HCT116 (cell line): Measurements from ENCODE around the gene ESCO1. TPM values are rescaled to one million over a fixed set of nuclear protein-coding genes. Genes with fewer than 3 reads are reported as not detected.

Experiments used
- ATAC-seq: fragments of 200-7000 bp; cut with Tn5 transposase; 2 replicates; pipeline ENCODE4 v1.9.1; 2020; ENCODE audit warnings: mild to moderate bottlenecking, moderate library complexity
- BruUV-seq: library from RNA; stranded (reverse); fragments of 400-500 nt; replicated peaks from 2 replicates; lab custom pipeline; 2021; lab: Mats Ljungman, UMichigan
- CTCF ChIA-PET: fragments of 300-600 bp; sonication (Branson Sonifier 250); formaldehyde crosslinking; loops from one replicate; lab custom pipeline; 2021; ENCODE audit warnings: antibody characterized with exemption; lab: Charles Lee
- POLR2A ChIA-PET: fragments of 300-600, 350-600 bp; sonication (Branson Sonifier 250); formaldehyde crosslinking; loops from one replicate; lab custom pipeline; 2021; ENCODE audit warnings: antibody characterized with exemption; lab: Charles Lee
- RAD21 ChIA-PET, 2 experiments: fragments of 300-600 bp; sonication (Branson Sonifier 250); formaldehyde crosslinking; loops; one replicate each; lab custom pipeline; 2023; ENCODE audit warnings: low total read pairs in 2 of 2; ENCODE audit not compliant: uncharacterized antibody in 2 of 2, unreplicated experiment in 2 of 2, low non-redundant PET in 1 of 2; lab: Charles Lee
- DNase-seq: peaks from one replicate; pipeline ENCODE4 v3.0.0-alpha.2; 2010; ENCODE audit warnings: low read depth, low spot score
- H2AFZ ChIP-seq: fragments of 200-600 bp; shearing (Covaris generic), sonication (generic); 2 replicates; pipeline ENCODE4 v1.6.1; 2017; ENCODE audit warnings: low read depth, mixed run types, mixed read lengths, antibody characterized with exemption, low read length; ENCODE audit not compliant: poor library complexity, severe bottlenecking
- H3K27ac ChIP-seq: 2 replicates; pipeline ENCODE4 v1.5.1; 2012; ENCODE audit warnings: low read depth, low read length
- H3K27me3 ChIP-seq: fragments of 200-600 bp; sonication (generic); 2 replicates; pipeline ENCODE4 v1.6.1; 2016; ENCODE audit warnings: mixed run types, low read length, mixed read lengths; ENCODE audit not compliant: insufficient read depth
- H3K36me3 ChIP-seq, 2 experiments: fragments of 200-500 bp in 1 of 2; fragments of 200-600 bp in 1 of 2; sonication (Bioruptor generic) in 1 of 2; sonication (generic) in 1 of 2; 2 replicates each; pipeline versions ENCODE4 v1.5.1 to v1.6.1; 2014 to 2016; ENCODE audit warnings: low read length in 2 of 2, inconsistent platforms in 1 of 2, mixed read lengths in 1 of 2, mixed run types in 1 of 2; ENCODE audit not compliant: insufficient read depth in 2 of 2, control insufficient read depth in 1 of 2
- H3K4me1 ChIP-seq, 2 experiments: fragments of 200-600 bp in 1 of 2; sonication (generic) in 1 of 2; 2 replicates each; pipeline versions ENCODE4 v1.5.1 to v1.6.1; 2012 to 2017; ENCODE audit warnings: low read length in 2 of 2, inconsistent platforms in 1 of 2, mild to moderate bottlenecking in 1 of 2, mixed read lengths in 1 of 2, mixed run types in 1 of 2, moderate library complexity in 1 of 2; ENCODE audit not compliant: insufficient read depth in 2 of 2, control insufficient read depth in 1 of 2
- H3K4me2 ChIP-seq: fragments of 200-600 bp; sonication (generic); 2 replicates; pipeline ENCODE4 v1.6.1; 2017; ENCODE audit warnings: mixed run types, low read length, mixed read lengths
- H3K4me3 ChIP-seq, 2 experiments: fragments of 200-600 bp in 1 of 2; sonication (generic) in 1 of 2; replicated peaks in 1 of 2; 2 replicates each; pipeline ENCODE4 v1.5.1; 2011 to 2016; ENCODE audit warnings: low read length in 2 of 2, control low read depth in 1 of 2, low read depth in 1 of 2, mild to moderate bottlenecking in 1 of 2, mixed read lengths in 1 of 2, mixed run types in 1 of 2
- H3K79me2 ChIP-seq: fragments of 200-600 bp; sonication (generic); 2 replicates; pipeline ENCODE4 v1.6.1; 2017; ENCODE audit warnings: mild to moderate bottlenecking, mixed run types, low read length, moderate library complexity, mixed read lengths; ENCODE audit not compliant: insufficient read depth
- H3K9ac ChIP-seq: fragments of 200-600 bp; sonication (generic); 2 replicates; pipeline ENCODE4 v1.6.1; 2016; ENCODE audit warnings: low read length, mixed read lengths
- H3K9me2 ChIP-seq: fragments of 200-600 bp; sonication (generic), shearing (Covaris generic); 2 replicates; pipeline ENCODE4 v1.6.1; 2017; ENCODE audit warnings: mixed run types, mild to moderate bottlenecking, moderate library complexity; ENCODE audit not compliant: insufficient read depth
- H3K9me3 ChIP-seq, 2 experiments: fragments of 200-500 bp in 1 of 2; fragments of 200-600 bp in 1 of 2; sonication (Bioruptor generic) in 1 of 2; sonication (generic) in 1 of 2; 2 replicates each; pipeline ENCODE4 v1.6.1; 2014 to 2017; ENCODE audit warnings: low read length in 2 of 2, mixed read lengths in 2 of 2, inconsistent platforms in 1 of 2, low read depth in 1 of 2, mild to moderate bottlenecking in 1 of 2, mixed run types in 1 of 2, moderate library complexity in 1 of 2; ENCODE audit not compliant: control insufficient read depth in 1 of 2, insufficient read depth in 1 of 2
- H4K20me1 ChIP-seq: fragments of 200-600 bp; sonication (generic), shearing (Covaris generic); 2 replicates; pipeline ENCODE4 v1.6.1; 2017; ENCODE audit warnings: mixed run types, mild to moderate bottlenecking, moderate library complexity; ENCODE audit not compliant: insufficient read depth
- ATF3 ChIP-seq: IDR thresholded peaks from 2 replicates; pipeline ENCODE4 v1.6.1; 2012
- CBX3 ChIP-seq: IDR thresholded peaks from 2 replicates; pipeline ENCODE4 v1.6.1; 2012; ENCODE audit warnings: low read depth
- CTCF ChIP-seq, 3 experiments: fragments of 200-600 bp in 1 of 3; sonication (generic) in 1 of 3; IDR thresholded peaks in 2 of 3; conservative IDR thresholded peaks in 1 of 3; 2 replicates each; pipeline ENCODE4 v1.5.1; 2012 to 2017; ENCODE audit warnings: low read depth in 2 of 3, low read length in 2 of 3, antibody characterized with exemption in 1 of 3, borderline replicate concordance in 1 of 3, control low read depth in 1 of 3, mild to moderate bottlenecking in 1 of 3, mixed read lengths in 1 of 3, mixed run types in 1 of 3, moderate library complexity in 1 of 3; ENCODE audit not compliant: insufficient read depth in 1 of 3
- EZH2 ChIP-seq: fragments of 200-600 bp; sonication (generic); IDR thresholded peaks from 2 replicates; pipeline ENCODE4 v1.6.1; 2017; ENCODE audit warnings: antibody characterized with exemption, mixed run types
- POLR2AphosphoS5 ChIP-seq: IDR thresholded peaks from 2 replicates; pipeline ENCODE4 v1.6.1; 2011; ENCODE audit warnings: mild to moderate bottlenecking, low read depth, low read length, moderate library complexity
- REST ChIP-seq: IDR thresholded peaks from 2 replicates; pipeline ENCODE4 v1.6.1; 2012; ENCODE audit warnings: low read depth
- SP1 ChIP-seq: IDR thresholded peaks from 2 replicates; pipeline ENCODE4 v1.6.1; 2012; ENCODE audit warnings: low read depth
- YY1 ChIP-seq: IDR thresholded peaks from 2 replicates; pipeline ENCODE4 v1.6.1; 2011; ENCODE audit warnings: low read length, low read depth, moderate library complexity, mild to moderate bottlenecking; ENCODE audit not compliant: insufficient replicate concordance; ENCODE audit errors: extremely low read depth
- ZFX ChIP-seq: fragments of 450-650 bp; IDR thresholded peaks from 2 replicates; pipeline ENCODE4 v1.6.1; 2017
- intact Hi-C: fragments of 100-400 bp; cut with micrococcal nuclease; formaldehyde crosslinking; loops from 2 replicates; pipeline ENCODE4 v1.10.0; 2022
- total RNA-seq: library from RNA; stranded (reverse); gene quantifications from one replicate; pipeline ENCODE4 v1.2.1, GENCODE V29; 2021; ENCODE audit not compliant: unreplicated experiment

ESCO1 gene
- total RNA-seq, 1 experiment from 2014 or later = 19.6 TPM

DNA sequence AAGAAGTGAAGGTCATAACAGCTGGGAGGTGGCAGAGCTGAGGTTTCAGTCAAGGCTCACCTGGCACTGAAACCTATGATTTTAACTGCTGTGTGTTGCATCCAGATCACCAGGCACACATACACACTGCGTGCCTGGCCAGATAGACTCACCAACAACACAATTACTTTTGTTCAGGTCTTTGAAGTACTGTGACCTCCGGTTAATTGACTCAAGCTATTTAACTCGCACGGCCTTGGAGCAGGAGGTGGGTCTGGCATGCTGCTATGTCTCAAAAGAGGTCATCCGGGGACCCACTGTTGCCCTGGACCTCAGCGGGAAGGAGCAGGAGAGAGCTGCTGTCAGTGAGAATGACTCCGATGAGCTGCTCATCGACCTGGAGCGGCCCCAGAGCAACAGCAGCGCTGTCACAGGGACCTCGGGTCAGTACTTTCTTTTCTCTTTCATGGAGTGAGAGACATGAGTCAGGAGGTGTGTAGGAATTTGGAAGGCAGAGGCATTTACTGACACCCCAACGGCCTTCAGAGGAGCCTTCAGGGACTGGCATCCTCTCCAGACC, 104.1 kb downstream of the ESCO1 start:
- POLR2A ChIA-PET = no interaction called here
- Histone ChIP-seq H3K4me1 (no peaks in the 10 kb centered on the region), H3K36me3 (no peaks in the 10 kb centered on the region), H3K4me2 (no peak overlapping the region), H3K4me3 (no peak overlapping the region), H3K79me2 (no peaks in the 10 kb centered on the region), H3K9me3 (no peaks in the 10 kb centered on the region), H3K9ac (no peak overlapping the region), H3K27me3 (no peaks in the 10 kb centered on the region), H4K20me1 (no peaks in the 10 kb centered on the region), H3K9me2 (no peaks in the 10 kb centered on the region), H2AFZ (no peak overlapping the region), H3K27ac (no peak overlapping the region)
- DNase-seq (no peak), ATAC-seq (no peak)
- CTCF ChIA-PET = interaction anchor here (1.0 kb wide), 1 partner anchor 9 kb away, joined by 3 read pairs; no protein-coding TSS in a partner anchor
- TF ChIP-seq CTCF (IDR thresholded peaks at IDR 0.05 in 2 of 3, conservative IDR thresholded peaks at IDR 0.05 in 1 of 3; ENCODE audit: borderline replicate concordance in 1 of 3, insufficient read depth in 1 of 3, low read depth in 2 of 3, low read length in 2 of 3) (no peak), EZH2 (no peak), SP1 (no peak), REST (no peak), YY1 (no peak), ZFX (no peak), ATF3 (no peak), CBX3 (no peak), POLR2AphosphoS5 (no peak)
- intact Hi-C loops = no loop called here
- BruUV-seq = no TSS peak
- RAD21 ChIA-PET = no interaction called here
